ENCODE data around the gene CFAP57. TPM values are rescaled to one million over a fixed set of nuclear protein-coding genes. Genes with fewer than 3 reads are reported as not detected.

Gene CFAP57
- polyA plus RNA-seq, 1 experiment = 0.27 TPM

DNA sequence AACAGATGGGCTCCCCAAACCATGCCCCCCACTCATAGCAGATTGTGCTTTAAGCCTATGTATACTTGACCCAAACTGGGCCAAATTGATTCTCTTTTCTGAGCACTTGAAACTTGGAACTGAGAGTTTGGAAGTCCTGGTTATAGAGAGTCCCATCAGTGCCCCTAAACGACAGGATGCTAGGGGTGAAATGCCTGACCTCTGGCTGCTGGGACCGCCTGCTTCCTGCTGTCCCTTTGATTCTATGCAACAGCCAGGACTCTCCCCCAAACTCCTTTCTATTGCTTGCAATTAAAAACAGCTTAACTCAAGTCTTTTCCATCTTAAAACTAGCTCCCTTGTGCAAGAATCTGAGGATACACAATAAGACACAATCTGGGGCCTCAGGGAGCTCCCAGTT is 108.6 kb downstream of the CFAP57 start:
- Histone ChIP-seq H3K4me3 (ENCODE audit: low read depth, low read length) (no peak overlapping the region), H3K27me3 (ENCODE audit: control insufficient read depth, insufficient read depth, low read length) (peaks cover 4% of the 10 kb centered on the region), H3K36me3 (ENCODE audit: control insufficient read depth, insufficient read depth, low read length) (no peaks in the 10 kb centered on the region)
- POLR2A ChIA-PET = no interaction called here
- DNase-seq (ENCODE audit: low read depth) = no peak
- no peak for TF ChIP-seq CTCF (IDR thresholded peaks at IDR 0.05; ENCODE audit: insufficient read depth, low read depth, low read length)
- CTCF ChIA-PET = no interaction called here

GRCh38 chr1:43282220-43283195 is 110.4 kb downstream of the CFAP57 start:
- ChIA-PET CTCF (interaction anchor here (1.0 kb wide), 1 partner anchor 13 kb away, joined by 3 read pairs; the partner anchor contains the start of gene TMEM125), POLR2A (no interaction called here)
- Histone ChIP-seq H3K27me3 (ENCODE audit: control insufficient read depth, insufficient read depth, low read length) (peaks cover 4% of the 10 kb centered on the region), H3K4me3 (ENCODE audit: low read depth, low read length) (no peak overlapping the region), H3K36me3 (ENCODE audit: control insufficient read depth, insufficient read depth, low read length) (no peaks in the 10 kb centered on the region)
- no peak for TF ChIP-seq CTCF (IDR thresholded peaks at IDR 0.05; ENCODE audit: insufficient read depth, low read depth, low read length)
- DNase-seq (ENCODE audit: low read depth) = no peak

GRCh38 chr1:43284065-43284464 is 111.9 kb downstream of the CFAP57 start:
- TF ChIP-seq CTCF (IDR thresholded peaks at IDR 0.05; ENCODE audit: insufficient read depth, low read depth, low read length) = no peak
- CTCF ChIA-PET = interaction anchor here (1.0 kb wide), 1 partner anchor 45 kb away, joined by 3 read pairs; no protein-coding TSS in a partner anchor
- no peak for DNase-seq (ENCODE audit: low read depth)
- no peaks in the 10 kb centered on the region for H3K36me3 ChIP-seq (ENCODE audit: control insufficient read depth, insufficient read depth, low read length)
- peaks cover 4% of the 10 kb centered on the region for H3K27me3 ChIP-seq (ENCODE audit: control insufficient read depth, insufficient read depth, low read length)
- POLR2A ChIA-PET = no interaction called here
- no peak overlapping the region for H3K4me3 ChIP-seq (ENCODE audit: low read depth, low read length)

DNA sequence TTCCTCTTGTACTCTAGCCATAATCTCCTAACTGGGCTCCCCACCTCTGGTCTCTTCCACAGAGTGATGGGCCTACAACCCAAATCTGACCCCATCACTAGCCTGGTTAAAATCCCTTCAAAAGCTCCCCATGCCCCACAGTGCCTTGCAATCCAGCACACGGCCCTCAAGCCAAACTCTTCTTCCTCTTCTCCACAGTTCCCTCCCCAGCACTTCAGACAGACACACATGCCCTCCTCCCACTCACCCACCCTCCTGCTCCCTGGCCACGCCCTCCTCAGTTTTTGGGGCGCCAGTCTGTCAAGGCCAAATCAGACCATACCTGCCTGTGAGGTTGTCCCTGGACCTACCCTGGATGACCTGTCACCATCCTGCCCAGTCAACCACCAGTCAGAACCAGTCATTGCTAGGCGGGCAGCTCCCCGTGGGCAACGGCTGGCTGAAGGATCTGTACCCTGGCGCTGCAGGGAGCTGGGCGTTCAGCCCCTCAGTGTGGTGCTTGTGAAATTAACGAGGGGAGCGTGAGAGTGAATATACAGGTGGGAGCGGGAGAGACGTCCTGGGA is 112.5 kb downstream of the CFAP57 start:
- no peak for TF ChIP-seq CTCF (IDR thresholded peaks at IDR 0.05; ENCODE audit: insufficient read depth, low read depth, low read length)
- Histone ChIP-seq H3K36me3 (ENCODE audit: control insufficient read depth, insufficient read depth, low read length) (no peaks in the 10 kb centered on the region), H3K27me3 (ENCODE audit: control insufficient read depth, insufficient read depth, low read length) (peaks cover 5% of the 10 kb centered on the region), H3K4me3 (ENCODE audit: low read depth, low read length) (no peak overlapping the region)
- ChIA-PET POLR2A (no interaction called here), CTCF (interaction anchor here (1.0 kb wide), 1 partner anchor 45 kb away, joined by 3 read pairs; no protein-coding TSS in a partner anchor)
- DNase-seq (ENCODE audit: low read depth) = no peak

GRCh38 chr1:43285269-43285990 is 113.3 kb downstream of the CFAP57 start, which contains the start of gene C1orf210:
C1orf210 (minus strand) TSS chr1:43285581; CDS start chr1:43283270, 2,311 bp downstream.
- ChIA-PET POLR2A (no interaction called here), CTCF (interaction anchor here (0.7 to 1.2 kb wide), 2 partner anchors 9 to 73 kb away, joined by 4 to 5 read pairs; partner anchors contain the start of gene CDC20)
- peaks cover 5% of the 10 kb centered on the region for H3K27me3 ChIP-seq (ENCODE audit: control insufficient read depth, insufficient read depth, low read length)
- H3K4me3 ChIP-seq (ENCODE audit: low read depth, low read length) = no peak within 1 kb of the TSS
- 0 out of 2 replicates have a peak, but pooled peaks have one; percentile 7 for TF ChIP-seq CTCF (IDR thresholded peaks at IDR 0.05; ENCODE audit: insufficient read depth, low read depth, low read length)
- no peak for DNase-seq (ENCODE audit: low read depth)
- H3K36me3 ChIP-seq (ENCODE audit: control insufficient read depth, insufficient read depth, low read length) = no peaks in the 10 kb centered on the region

Measured in BJ (cell line).